CD4-positive, alpha-beta T cell treated with Interleukin-6 for 4 hours (primary cell): Measurements from ENCODE around the gene RGS17.
"Not testable (repeated sequence)": the region's sequence is repeated elsewhere in the genome, so short reads cannot be mapped to it uniquely, and the experiment has no call there.

ENCODE experiments used
- DNase-seq: peaks from one replicate; pipeline ENCODE4 v3.0.0-alpha.2; 2020; ENCODE audit warnings: mixed read lengths

RGS17 gene

GRCh38 chr6:153123801-153124200 lies 7.3 kb downstream of the RGS17 start:
- no peak for DNase-seq

GRCh38 chr6:153121311-153121710 lies 9.8 kb downstream of the RGS17 start:
- no peak for DNase-seq

GRCh38 chr6:153117986-153118879 lies 12.8 kb downstream of the RGS17 start:
- DNase-seq = no peak

GRCh38 chr6:153111082-153111481 lies 20.0 kb downstream of the RGS17 start:
- not testable (repeated sequence) for DNase-seq

- not testable (repeated sequence) for DNase-seq
Observed at GRCh38 chr6:153110612-153111011, 20.5 kb downstream of the RGS17 start.

- no peak for DNase-seq
Observed at GRCh38 chr6:153108315-153108714, 22.8 kb downstream of the RGS17 start.

- DNase-seq = no peak
Observed at GRCh38 chr6:153106021-153106420, 25.1 kb downstream of the RGS17 start.

GRCh38 chr6:153104220-153104619 lies 26.9 kb downstream of the RGS17 start:
- DNase-seq = no peak

GRCh38 chr6:153103319-153103655 lies 27.8 kb downstream of the RGS17 start:
- DNase-seq = no peak

GRCh38 chr6:153102605-153103318 lies 28.3 kb downstream of the RGS17 start:
- no peak for DNase-seq

GRCh38 chr6:153101461-153101860 lies 29.6 kb downstream of the RGS17 start:
- no peak for DNase-seq

GRCh38 chr6:153099636-153100035 lies 31.4 kb downstream of the RGS17 start:
- no peak for DNase-seq

- DNase-seq = no peak
Observed at GRCh38 chr6:153096792-153097191, 34.3 kb downstream of the RGS17 start.

- no peak for DNase-seq
Observed at GRCh38 chr6:153096031-153096430, 35.1 kb downstream of the RGS17 start.

- no peak for DNase-seq
Observed at GRCh38 chr6:153092082-153093013, 38.7 kb downstream of the RGS17 start.

GRCh38 chr6:153090241-153090930 lies 40.7 kb downstream of the RGS17 start:
- DNase-seq = no peak

GRCh38 chr6:153088796-153089195 lies 42.3 kb downstream of the RGS17 start:
- no peak for DNase-seq

GRCh38 chr6:153087436-153087835 lies 43.6 kb downstream of the RGS17 start:
- DNase-seq = no peak

GRCh38 chr6:153086225-153086990 lies 44.7 kb downstream of the RGS17 start:
- no peak for DNase-seq

- DNase-seq = no peak
Observed at GRCh38 chr6:153085239-153085638, 45.8 kb downstream of the RGS17 start.

GRCh38 chr6:153084393-153084792 lies 46.7 kb downstream of the RGS17 start:
- DNase-seq = no peak

GRCh38 chr6:153083869-153084268 lies 47.2 kb downstream of the RGS17 start:
- DNase-seq = no peak
